Nucleus accumbens (tissue), 56 donors: ENCODE results near the gene SHISA4.
"Not testable (repeated sequence)": the region's sequence is repeated elsewhere in the genome, so short reads cannot be mapped to it uniquely, and the experiment has no call there.

ENCODE experiments used
- DNase-seq, 56 donors: peaks; one replicate each; lab custom pipeline; 2025; lab: John Stamatoyannopoulos, UW

SHISA4 gene

DNA sequence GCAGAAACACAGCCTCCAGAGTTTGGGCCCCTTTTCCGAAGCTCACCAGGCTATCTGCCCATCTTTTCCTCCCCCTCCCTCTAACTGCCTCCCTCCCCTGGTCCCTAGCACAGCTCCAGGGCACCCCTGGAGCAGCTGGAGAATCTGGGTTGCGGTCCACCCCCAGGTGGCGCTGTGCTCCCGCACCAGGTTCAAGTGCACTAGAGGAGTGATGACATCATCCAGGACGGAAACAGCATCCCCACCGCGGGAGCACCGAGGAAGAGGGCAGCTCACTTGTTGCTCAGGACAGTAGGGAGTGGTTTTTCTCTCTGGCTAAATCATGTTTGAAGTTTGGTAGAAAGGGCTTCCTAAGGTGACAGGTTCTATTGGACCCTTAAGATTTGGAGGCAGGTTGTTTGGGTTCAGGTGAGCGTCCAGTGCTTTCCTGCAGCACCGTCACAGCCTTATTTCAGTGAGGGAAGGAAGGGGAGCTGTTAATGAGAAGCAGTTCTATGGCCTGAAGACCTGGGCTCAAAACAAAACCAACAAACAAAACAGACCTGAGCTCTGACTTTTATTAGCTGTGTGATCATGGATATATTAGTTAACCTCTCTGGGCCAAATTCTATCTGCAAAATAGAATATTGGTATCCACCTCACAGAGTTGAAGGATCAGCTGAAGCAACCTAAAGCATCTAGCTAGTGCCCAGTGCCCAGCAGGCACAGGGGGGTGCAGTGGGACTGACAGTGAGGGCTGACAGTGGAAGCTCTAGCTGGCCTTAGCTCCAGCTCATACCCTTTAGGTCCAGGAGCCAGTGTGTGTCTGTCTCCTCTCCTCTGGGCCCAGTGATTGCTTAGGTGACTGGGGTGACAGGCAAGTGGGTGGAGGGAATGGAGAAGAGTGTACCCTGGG, 7.5 kb downstream of the SHISA4 start:
- peak in 52 of 56 donors; percentile 19 to 89 (median 69) for DNase-seq

- DNase-seq = no peak
Observed at GRCh38 chr1:201896951-201897391, 8.3 kb downstream of the SHISA4 start.

DNA sequence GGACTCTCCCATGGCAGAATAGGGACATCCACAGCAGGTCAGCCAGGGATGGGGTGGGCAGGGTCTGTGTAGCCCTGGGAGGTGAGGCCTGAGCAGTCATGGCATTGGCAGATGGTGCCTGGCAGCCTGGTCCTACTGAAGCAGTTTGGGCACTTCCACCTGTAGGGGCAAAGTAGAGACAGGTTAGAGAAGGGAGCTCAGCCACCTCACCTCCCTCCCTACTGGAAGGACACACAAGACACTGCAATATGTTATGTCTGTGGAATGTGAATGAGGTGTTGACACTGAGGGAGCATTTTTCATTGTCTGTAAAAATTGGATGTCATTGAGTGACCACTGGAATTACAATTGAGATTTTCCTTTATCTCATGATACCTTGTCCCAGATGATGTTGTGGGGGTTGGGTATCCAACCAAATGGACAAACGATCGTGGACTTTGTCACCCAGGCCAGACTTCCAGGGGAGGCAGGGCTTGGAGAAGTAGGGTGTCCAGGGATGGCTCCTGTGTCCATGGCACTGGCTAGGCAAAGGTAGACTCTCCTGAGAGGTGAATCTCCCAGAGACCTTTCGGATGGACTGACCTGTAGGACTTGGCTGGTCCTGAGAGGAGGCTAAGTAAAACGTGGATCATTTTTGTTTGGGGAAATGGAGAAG, 9.7 kb downstream of the SHISA4 start:
- DNase-seq = no peak

DNA sequence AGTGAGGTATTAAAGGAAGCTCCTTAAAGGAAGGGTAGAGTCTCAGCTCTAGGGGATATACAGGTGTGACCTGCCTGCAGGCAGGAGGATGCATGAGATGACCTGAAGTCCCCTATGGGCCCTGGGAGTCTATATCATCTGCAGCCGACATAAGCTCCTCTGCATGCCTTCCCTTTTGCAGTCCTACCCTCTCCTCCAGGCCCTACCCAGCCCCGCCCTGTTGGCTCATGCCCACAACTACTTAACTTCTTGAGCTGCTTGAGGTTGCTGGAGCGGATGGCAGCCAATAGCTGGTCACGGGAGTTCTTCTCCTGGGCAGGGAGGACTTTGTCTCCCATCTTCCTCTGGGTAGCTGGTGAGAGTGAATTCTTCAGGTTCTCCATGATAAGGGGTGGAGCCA, 10.3 kb downstream of the SHISA4 start:
- DNase-seq = no peak

DNA sequence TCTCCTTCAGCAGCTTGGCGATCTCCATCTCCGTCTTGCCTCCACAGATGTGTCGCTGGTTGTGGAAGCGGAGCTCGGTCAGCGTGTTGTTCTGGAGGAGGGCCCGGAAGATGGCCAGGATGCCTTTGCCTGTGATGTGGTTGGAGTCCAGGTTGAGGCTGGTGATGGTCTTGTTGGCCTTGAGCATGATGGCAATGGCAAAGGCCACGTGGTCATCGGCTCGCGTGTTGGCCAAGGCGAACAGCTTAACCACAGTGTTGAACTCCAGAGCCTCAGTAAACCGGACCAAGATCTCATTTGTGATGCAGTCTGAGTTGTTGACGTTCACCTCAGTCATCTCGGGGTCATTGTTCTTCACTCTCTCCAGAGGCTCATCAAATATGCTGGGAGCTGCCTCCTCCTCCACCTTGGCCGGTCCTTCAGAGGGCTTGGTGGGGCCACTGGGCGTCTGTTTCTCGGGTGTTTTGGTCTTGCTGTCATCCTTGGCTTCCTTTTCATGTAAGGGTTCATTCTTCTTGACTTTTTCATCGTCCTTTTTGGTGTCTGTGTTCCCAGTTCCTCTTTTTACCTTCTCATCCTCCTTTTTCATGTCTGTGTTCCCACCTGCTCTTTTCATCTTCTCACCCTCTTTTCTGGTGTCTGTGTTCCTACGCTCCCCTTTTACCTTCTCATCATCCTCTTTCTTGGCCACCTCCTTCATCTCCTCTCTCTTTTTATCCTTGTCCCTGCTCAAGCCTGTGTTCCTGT, 11.2 kb downstream of the SHISA4 start:
- no peak for DNase-seq

GRCh38 chr1:201900476-201900875, 11.8 kb downstream of the SHISA4 start:
- peak in 1 of 56 donors; percentile 18 for DNase-seq

DNA sequence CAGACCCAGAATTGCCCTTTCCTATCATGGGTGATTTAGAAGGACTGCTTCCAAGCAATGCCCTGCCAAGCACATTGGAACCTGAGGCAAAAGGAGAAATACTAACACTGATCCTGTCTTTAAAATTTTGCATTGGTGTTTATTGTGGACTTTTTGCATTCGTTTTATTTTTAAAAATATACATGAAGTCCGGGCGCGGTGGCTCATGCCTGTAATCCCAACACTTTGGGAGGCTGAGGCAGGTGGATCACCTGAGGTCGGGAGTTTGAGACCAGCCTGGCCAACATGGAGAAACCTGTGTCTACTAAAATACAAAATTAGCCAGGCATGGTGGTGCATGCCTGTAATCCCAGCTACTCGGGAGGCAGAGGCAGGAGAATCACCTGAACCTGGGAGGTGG, 12.3 kb downstream of the SHISA4 start:
- DNase-seq = not testable (repeated sequence)

- DNase-seq = no peak
Observed at GRCh38 chr1:201902198-201902597, 13.5 kb downstream of the SHISA4 start.

DNA sequence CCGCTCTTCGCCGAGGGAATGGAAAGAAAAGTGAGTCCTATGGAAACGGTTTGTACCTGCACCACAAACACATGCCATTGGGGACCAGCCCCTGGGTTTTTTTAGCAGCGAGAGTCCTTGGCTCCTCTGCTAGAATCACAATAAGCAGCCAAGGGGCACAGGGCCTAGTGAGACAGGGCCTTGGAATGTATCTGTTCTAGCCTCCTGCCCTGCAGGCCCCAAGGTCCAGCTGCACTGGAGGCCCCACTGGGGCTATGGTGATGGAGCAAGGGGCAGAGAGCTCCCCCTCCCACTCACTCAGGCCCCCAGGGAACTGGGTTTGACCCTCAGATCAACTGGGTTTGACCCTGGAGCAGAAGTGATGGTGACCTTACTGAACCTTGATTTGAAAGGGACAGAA, 14.4 kb downstream of the SHISA4 start:
- no peak for DNase-seq

DNA sequence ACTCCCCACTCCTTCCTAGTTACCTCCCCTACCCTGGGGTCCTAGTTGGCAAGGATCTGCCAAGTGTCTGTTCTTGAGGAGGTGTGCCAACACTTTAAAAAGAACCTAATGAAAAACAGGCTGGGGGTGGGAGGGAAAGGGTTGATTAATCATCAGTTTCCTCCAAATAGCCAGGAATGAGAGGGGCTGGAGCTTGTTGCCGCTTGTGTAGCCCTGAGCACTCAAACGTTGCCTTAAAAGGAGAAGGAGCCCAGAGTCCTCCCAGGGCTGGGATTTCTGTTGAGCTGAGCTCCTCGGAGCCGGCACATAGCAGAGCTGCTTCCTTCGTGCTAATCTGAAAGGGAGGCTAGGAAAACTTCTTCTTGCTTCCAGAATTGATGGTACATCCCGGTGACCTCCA, 15.9 kb downstream of the SHISA4 start:
- no peak for DNase-seq

GRCh38 chr1:201905234-201905890, 16.7 kb downstream of the SHISA4 start:
- DNase-seq = no peak

- DNase-seq = no peak
Observed at GRCh38 chr1:201906336-201906735, 17.6 kb downstream of the SHISA4 start.

DNA sequence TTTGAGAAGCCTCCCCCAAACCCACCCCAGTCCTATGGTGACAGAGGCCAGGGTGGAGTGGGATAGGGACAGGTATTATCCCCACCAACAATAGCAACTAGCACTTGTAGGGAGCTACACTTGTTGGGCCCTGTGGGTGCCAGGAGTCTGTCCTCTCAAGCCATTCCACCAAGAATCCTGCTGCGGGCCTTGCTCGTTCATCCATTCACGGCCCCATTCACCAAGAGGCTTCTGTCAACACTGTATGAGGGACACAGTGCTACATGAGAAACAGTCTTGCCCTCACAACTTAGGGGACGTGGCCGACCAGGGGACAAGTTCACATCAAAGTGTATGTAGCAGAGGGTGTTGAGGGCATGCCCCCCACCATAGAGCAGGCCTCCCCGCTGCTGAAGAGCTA, 18.9 kb downstream of the SHISA4 start:
- DNase-seq = no peak

- no peak for DNase-seq
Observed at GRCh38 chr1:201911826-201912571, 23.3 kb downstream of the SHISA4 start.

GRCh38 chr1:201912832-201913231, 24.1 kb downstream of the SHISA4 start:
- DNase-seq = no peak

- DNase-seq = no peak
Observed at GRCh38 chr1:201914456-201915235, 25.9 kb downstream of the SHISA4 start.

- DNase-seq = no peak
Observed at GRCh38 chr1:201916649-201917249, 28.1 kb downstream of the SHISA4 start.

- no peak for DNase-seq
Observed at GRCh38 chr1:201917362-201918033, 28.8 kb downstream of the SHISA4 start.
